HEK293 (cell line): Measurements from ENCODE around the gene FOXF1.

ENCODE experiments used
- CTCF ChIA-PET: fragments of 350-600 bp; formaldehyde crosslinking; extraction: SDS; loops from one replicate; lab custom pipeline; 2021; ENCODE audit warnings: antibody characterized with exemption; lab: Yijun Ruan, JAX
- POLR2A ChIA-PET: fragments of 300-600 bp; formaldehyde crosslinking; extraction: SDS; loops from one replicate; lab custom pipeline; 2020; ENCODE audit warnings: antibody characterized with exemption, inconsistent platforms; lab: Yijun Ruan, JAX
- H3K27ac ChIP-seq: fragments of 200-500 bp; sonication (Bioruptor generic); 2 replicates; pipeline ENCODE4 v1.5.1; 2014; ENCODE audit warnings: low read depth, low read length, control low read depth, inconsistent platforms; ENCODE audit errors: extremely low read depth
- H3K36me3 ChIP-seq, 2 experiments: fragments of 200-500 bp in 1 of 2; sonication (Bioruptor generic) in 1 of 2; 1 replicate in 1 of 2; 2 replicates in 1 of 2; pipeline ENCODE4 v1.5.1; 2014 to 2017; ENCODE audit warnings: inconsistent platforms in 2 of 2, low read length in 2 of 2; ENCODE audit not compliant: control insufficient read depth in 2 of 2, insufficient read depth in 1 of 2
- H3K4me1 ChIP-seq: fragments of 200-500 bp; sonication (Bioruptor generic); 2 replicates; pipeline ENCODE4 v1.5.1; 2014; ENCODE audit warnings: mild to moderate bottlenecking, low read length, inconsistent platforms; ENCODE audit not compliant: control insufficient read depth, insufficient read depth
- H3K4me3 ChIP-seq: 2 replicates; pipeline ENCODE4 v1.5.1; 2011; ENCODE audit warnings: low read depth, mild to moderate bottlenecking, control low read depth, low read length, moderate library complexity
- H3K9me3 ChIP-seq: fragments of 200-500 bp; sonication (Bioruptor generic); 2 replicates; pipeline ENCODE4 v1.5.1; 2014; ENCODE audit warnings: low read depth, low read length, inconsistent platforms; ENCODE audit not compliant: control insufficient read depth, insufficient read depth
- BCL11B ChIP-seq: fragments of 450-650 bp; formaldehyde crosslinking; IDR thresholded peaks from 2 replicates; pipeline ENCODE4 v1.5.1; 2016; ENCODE audit warnings: low read depth, missing biosample characterization, missing genetic modification characterization
- EGR2 ChIP-seq: fragments of 450-650 bp; formaldehyde crosslinking; IDR thresholded peaks from 2 replicates; pipeline ENCODE4 v1.5.1; 2016; ENCODE audit warnings: low read depth, missing biosample characterization, missing genetic modification characterization
- KLF1 ChIP-seq: fragments of 450-650 bp; formaldehyde crosslinking; IDR thresholded peaks from 2 replicates; pipeline ENCODE4 v1.5.1; 2016; ENCODE audit warnings: missing biosample characterization, missing genetic modification characterization
- MYNN ChIP-seq: fragments of 450-650 bp; formaldehyde crosslinking; IDR thresholded peaks from 2 replicates; pipeline ENCODE4 v1.5.1; 2016; ENCODE audit warnings: missing biosample characterization, missing genetic modification characterization, borderline replicate concordance
- ZBTB21 ChIP-seq: fragments of 450-650 bp; formaldehyde crosslinking; IDR thresholded peaks from 2 replicates; pipeline ENCODE4 v1.5.1; 2017; ENCODE audit warnings: missing biosample characterization, missing genetic modification characterization
- ZFHX2 ChIP-seq: fragments of 450-650 bp; formaldehyde crosslinking; conservative IDR thresholded peaks from 2 replicates; pipeline ENCODE4 v1.5.1; 2016; ENCODE audit warnings: missing biosample characterization, missing genetic modification characterization
- ZFP3 ChIP-seq: fragments of 450-650 bp; formaldehyde crosslinking; IDR thresholded peaks from 2 replicates; pipeline ENCODE4 v1.5.1; 2016; ENCODE audit warnings: low read depth, missing biosample characterization, missing genetic modification characterization
- ZNF221 ChIP-seq: fragments of 450-650 bp; formaldehyde crosslinking; IDR thresholded peaks from 2 replicates; pipeline ENCODE4 v1.5.1; 2017; ENCODE audit warnings: missing biosample characterization, missing genetic modification characterization, borderline replicate concordance
- ZNF248 ChIP-seq: fragments of 450-650 bp; formaldehyde crosslinking; IDR thresholded peaks from 2 replicates; pipeline ENCODE4 v1.5.1; 2017; ENCODE audit warnings: missing biosample characterization, missing genetic modification characterization
- ZNF335 ChIP-seq: fragments of 450-650 bp; formaldehyde crosslinking; conservative IDR thresholded peaks from 2 replicates; pipeline ENCODE4 v1.5.1; 2016; ENCODE audit warnings: missing biosample characterization, missing genetic modification characterization
- ZNF707 ChIP-seq: fragments of 450-650 bp; formaldehyde crosslinking; IDR thresholded peaks from 2 replicates; pipeline ENCODE4 v1.5.1; 2016; ENCODE audit warnings: missing biosample characterization, missing genetic modification characterization
- ZNF830 ChIP-seq: fragments of 450-650 bp; IDR thresholded peaks from 2 replicates; pipeline ENCODE4 v1.5.0; 2018; ENCODE audit warnings: missing biosample characterization, missing genetic modification characterization, low read depth, mild to moderate bottlenecking, moderate library complexity
- TF ChIP-seq, protein P1 (sequence below): fragments of 450-650 bp; formaldehyde crosslinking; IDR thresholded peaks from 2 replicates; pipeline ENCODE4 v1.5.1; 2016; ENCODE audit warnings: missing biosample characterization, missing genetic modification characterization
- TF ChIP-seq, protein P2 (sequence below): fragments of 450-650 bp; formaldehyde crosslinking; IDR thresholded peaks from 2 replicates; pipeline ENCODE4 v1.5.1; 2016; ENCODE audit warnings: missing biosample characterization, missing genetic modification characterization, low read depth
- TF ChIP-seq, protein P3 (sequence below): fragments of 450-650 bp; formaldehyde crosslinking; IDR thresholded peaks from 2 replicates; pipeline ENCODE4 v1.5.1; 2017; ENCODE audit warnings: missing biosample characterization, missing genetic modification characterization

The FOXF1 gene

DNA sequence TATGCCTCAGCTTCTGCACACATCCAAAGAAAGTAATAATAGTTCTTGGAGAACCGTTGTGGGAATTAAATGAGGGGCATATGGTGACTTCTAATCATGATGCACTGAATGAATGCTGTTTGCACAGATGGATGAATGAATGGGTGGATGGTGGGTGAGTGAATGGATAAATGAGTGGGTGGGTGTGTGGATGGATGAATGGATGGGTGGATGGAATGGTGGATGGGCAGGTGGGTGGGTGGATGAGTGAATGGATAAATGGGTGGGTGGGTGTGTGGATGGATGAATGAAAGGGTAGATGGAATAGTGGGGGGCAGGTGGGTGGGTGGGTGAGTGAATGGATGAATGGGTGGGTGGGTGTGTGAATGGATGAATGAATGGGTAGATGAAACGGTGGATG lies 44.9 kb upstream of the FOXF1 start:
- Histone ChIP-seq H3K4me1 (no peaks in the 10 kb centered on the region), H3K36me3 (no peaks in the 10 kb centered on the region), H3K27ac (no peak overlapping the region), H3K9me3 (no peaks in the 10 kb centered on the region), H3K4me3 (no peak overlapping the region)
- ChIA-PET CTCF (interaction anchor here (0.7 to 1.1 kb wide), 2 partner anchors 213 to 1171 kb away, joined by 3 read pairs; no protein-coding TSS in a partner anchor), POLR2A (no interaction called here)
- TF ChIP-seq EGR2 (tag by site-specific recombination) (peak; percentile 100), ZNF248 (tag by site-specific recombination) (no peak), ZFHX2 (peak; percentile 100), ZNF221 (tag by site-specific recombination) (no peak), ZNF830 (no peak), BCL11B (tag by site-specific recombination) (no peak), ZFP3 (no peak)
- TF ChIP-seq, protein P1, sequence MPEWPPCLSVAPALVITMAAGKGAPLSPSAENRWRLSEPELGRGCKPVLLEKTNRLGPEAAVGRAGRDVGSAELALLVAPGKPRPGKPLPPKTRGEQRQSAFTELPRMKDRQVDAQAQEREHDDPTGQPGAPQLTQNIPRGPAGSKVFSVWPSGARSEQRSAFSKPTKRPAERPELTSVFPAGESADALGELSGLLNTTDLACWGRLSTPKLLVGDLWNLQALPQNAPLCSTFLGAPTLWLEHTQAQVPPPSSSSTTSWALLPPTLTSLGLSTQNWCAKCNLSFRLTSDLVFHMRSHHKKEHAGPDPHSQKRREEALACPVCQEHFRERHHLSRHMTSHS (tag by site-specific recombination): no peak
- TF ChIP-seq, protein P2, sequence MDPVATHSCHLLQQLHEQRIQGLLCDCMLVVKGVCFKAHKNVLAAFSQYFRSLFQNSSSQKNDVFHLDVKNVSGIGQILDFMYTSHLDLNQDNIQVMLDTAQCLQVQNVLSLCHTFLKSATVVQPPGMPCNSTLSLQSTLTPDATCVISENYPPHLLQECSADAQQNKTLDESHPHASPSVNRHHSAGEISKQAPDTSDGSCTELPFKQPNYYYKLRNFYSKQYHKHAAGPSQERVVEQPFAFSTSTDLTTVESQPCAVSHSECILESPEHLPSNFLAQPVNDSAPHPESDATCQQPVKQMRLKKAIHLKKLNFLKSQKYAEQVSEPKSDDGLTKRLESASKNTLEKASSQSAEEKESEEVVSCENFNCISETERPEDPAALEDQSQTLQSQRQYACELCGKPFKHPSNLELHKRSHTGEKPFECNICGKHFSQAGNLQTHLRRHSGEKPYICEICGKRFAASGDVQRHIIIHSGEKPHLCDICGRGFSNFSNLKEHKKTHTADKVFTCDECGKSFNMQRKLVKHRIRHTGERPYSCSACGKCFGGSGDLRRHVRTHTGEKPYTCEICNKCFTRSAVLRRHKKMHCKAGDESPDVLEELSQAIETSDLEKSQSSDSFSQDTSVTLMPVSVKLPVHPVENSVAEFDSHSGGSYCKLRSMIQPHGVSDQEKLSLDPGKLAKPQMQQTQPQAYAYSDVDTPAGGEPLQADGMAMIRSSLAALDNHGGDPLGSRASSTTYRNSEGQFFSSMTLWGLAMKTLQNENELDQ: no peak

DNA sequence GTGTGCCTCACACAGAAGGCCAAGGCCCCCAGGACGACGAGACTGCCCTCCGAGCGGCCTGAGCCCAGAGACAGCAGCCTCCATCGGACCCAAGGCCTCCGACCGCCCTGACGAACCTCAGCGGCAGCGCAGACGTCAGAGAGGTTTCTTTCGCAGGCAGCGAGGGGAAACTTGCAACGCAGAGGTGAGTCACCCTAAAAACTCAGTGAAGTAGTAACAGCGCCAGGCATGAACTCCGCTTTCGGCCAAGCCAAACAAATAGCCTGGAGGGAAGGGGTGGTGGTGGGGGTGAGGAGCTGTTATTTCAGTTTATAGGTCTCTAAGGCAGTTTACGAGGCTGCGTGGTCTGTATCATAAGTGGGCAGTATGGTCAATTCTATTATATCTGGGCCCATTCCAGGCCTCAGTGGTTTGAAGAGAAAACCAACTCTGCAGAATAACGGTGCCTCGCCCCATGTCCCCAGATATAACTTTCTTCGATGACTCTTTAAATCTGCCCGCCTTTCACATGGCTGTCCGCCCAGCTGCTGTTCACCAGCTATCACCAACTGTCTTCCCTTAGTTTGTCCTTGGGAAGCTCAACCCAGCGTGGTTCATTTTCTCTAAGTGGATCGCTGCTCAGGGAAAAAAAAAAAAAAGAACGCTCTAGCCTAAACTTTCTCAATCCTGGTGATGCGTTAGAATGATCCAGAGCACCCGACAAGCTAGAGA lies 43.5 kb upstream of the FOXF1 start:
- no peak overlapping the region for H3K4me3 ChIP-seq
- no peaks in the 10 kb centered on the region for H3K9me3 ChIP-seq
- H3K4me1 ChIP-seq: no peaks in the 10 kb centered on the region
- H3K36me3 ChIP-seq: no peaks in the 10 kb centered on the region
- TF ChIP-seq ZNF707 (tag by site-specific recombination) (no peak), EGR2 (tag by site-specific recombination) (peak; percentile 85), KLF1 (tag by site-specific recombination) (peak; percentile 42; the same call in 1 of the 2 replicates), MYNN (tag by site-specific recombination) (no peak), ZNF335 (tag by site-specific recombination) (peak; percentile 79), ZBTB21 (peak; percentile 55), ZFHX2 (peak; percentile 86)
- TF ChIP-seq, protein P2: no peak
- TF ChIP-seq, protein P3, sequence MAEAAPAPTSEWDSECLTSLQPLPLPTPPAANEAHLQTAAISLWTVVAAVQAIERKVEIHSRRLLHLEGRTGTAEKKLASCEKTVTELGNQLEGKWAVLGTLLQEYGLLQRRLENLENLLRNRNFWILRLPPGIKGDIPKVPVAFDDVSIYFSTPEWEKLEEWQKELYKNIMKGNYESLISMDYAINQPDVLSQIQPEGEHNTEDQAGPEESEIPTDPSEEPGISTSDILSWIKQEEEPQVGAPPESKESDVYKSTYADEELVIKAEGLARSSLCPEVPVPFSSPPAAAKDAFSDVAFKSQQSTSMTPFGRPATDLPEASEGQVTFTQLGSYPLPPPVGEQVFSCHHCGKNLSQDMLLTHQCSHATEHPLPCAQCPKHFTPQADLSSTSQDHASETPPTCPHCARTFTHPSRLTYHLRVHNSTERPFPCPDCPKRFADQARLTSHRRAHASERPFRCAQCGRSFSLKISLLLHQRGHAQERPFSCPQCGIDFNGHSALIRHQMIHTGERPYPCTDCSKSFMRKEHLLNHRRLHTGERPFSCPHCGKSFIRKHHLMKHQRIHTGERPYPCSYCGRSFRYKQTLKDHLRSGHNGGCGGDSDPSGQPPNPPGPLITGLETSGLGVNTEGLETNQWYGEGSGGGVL (tag by site-specific recombination): peak; percentile 43
- CTCF ChIA-PET: interaction anchor here (0.7 kb wide), 1 partner anchor 85 kb away, joined by 3 read pairs; no protein-coding TSS in a partner anchor
- POLR2A ChIA-PET: no interaction called here
- H3K27ac ChIP-seq: no peak overlapping the region
